HepG2 (cell line): ENCODE data around the gene PHKG2. TPM values are rescaled to one million over a fixed set of nuclear protein-coding genes. Genes with fewer than 3 reads are reported as not detected.
A peak's percentile ranks its signal among the peaks of the same experiment; 100 is the strongest.

ENCODE experiments used
- ELF4 ChIP-seq: sonication (generic); formaldehyde crosslinking; IDR thresholded peaks from 2 replicates; pipeline ENCODE4 v1.5.0; 2020; ENCODE audit warnings: missing genetic modification reagents, mild to moderate bottlenecking, moderate library complexity, borderline replicate concordance
- FOXA3 ChIP-seq: IDR thresholded peaks from 2 replicates; pipeline ENCODE4 v1.6.1; 2016; ENCODE audit warnings: missing genetic modification reagents, missing compliant biosample characterization
- FOXP4 ChIP-seq: sonication (generic); formaldehyde crosslinking; IDR thresholded peaks from 2 replicates; pipeline ENCODE4 v1.4.0; 2020; ENCODE audit warnings: missing genetic modification reagents
- FUBP1 ChIP-seq: sonication (generic); formaldehyde crosslinking; IDR thresholded peaks from 2 replicates; pipeline ENCODE4 v1.5.1; 2020; ENCODE audit warnings: missing genetic modification reagents, mild to moderate bottlenecking, borderline replicate concordance
- GLI4 ChIP-seq: sonication (generic); formaldehyde crosslinking; IDR thresholded peaks from 2 replicates; pipeline ENCODE4 v1.5.1; 2020; ENCODE audit warnings: missing genetic modification reagents, mild to moderate bottlenecking, moderate library complexity, borderline replicate concordance
- HIVEP1 ChIP-seq: sonication (generic); formaldehyde crosslinking; IDR thresholded peaks from 2 replicates; pipeline ENCODE4 v1.4.0; 2020; ENCODE audit warnings: mild to moderate bottlenecking, missing genetic modification reagents
- KDM2A ChIP-seq: sonication (generic); formaldehyde crosslinking; IDR thresholded peaks from 2 replicates; pipeline ENCODE4 v1.4.0; 2020; ENCODE audit warnings: low read depth, missing genetic modification reagents, borderline replicate concordance
- MAX ChIP-seq: IDR thresholded peaks from 2 replicates; pipeline ENCODE4 v1.6.1; 2012; ENCODE audit warnings: inconsistent platforms
- SNAI1 ChIP-seq: sonication (generic); formaldehyde crosslinking; IDR thresholded peaks from 2 replicates; pipeline ENCODE4 v1.5.0; 2020; ENCODE audit warnings: mild to moderate bottlenecking, missing genetic modification reagents, borderline replicate concordance
- THRA ChIP-seq: sonication (generic); formaldehyde crosslinking; IDR thresholded peaks from 2 replicates; pipeline ENCODE4 v1.4.0; 2020; ENCODE audit warnings: missing genetic modification reagents, borderline replicate concordance
- YY1 ChIP-seq: IDR thresholded peaks from 2 replicates; pipeline ENCODE4 v1.6.1; 2011; ENCODE audit warnings: low read length, low read depth, moderate library complexity, mild to moderate bottlenecking; ENCODE audit not compliant: insufficient read depth, insufficient replicate concordance
- ZBTB7A ChIP-seq: sonication (generic); formaldehyde crosslinking; IDR thresholded peaks from 2 replicates; pipeline ENCODE4 v1.8.0; 2022; ENCODE audit warnings: mild to moderate bottlenecking, missing genetic modification reagents
- ZBTB7B ChIP-seq: sonication (generic); formaldehyde crosslinking; IDR thresholded peaks from 2 replicates; pipeline ENCODE4 v1.4.0; 2020; ENCODE audit warnings: missing genetic modification reagents
- ZNF275 ChIP-seq: sonication (generic); formaldehyde crosslinking; IDR thresholded peaks from 2 replicates; pipeline ENCODE4 v1.8.0; 2022; ENCODE audit warnings: missing genetic modification reagents, mild to moderate bottlenecking, inconsistent platforms, borderline replicate concordance
- ZNF788 ChIP-seq: sonication (generic); formaldehyde crosslinking; IDR thresholded peaks from 2 replicates; pipeline ENCODE4 v1.5.0; 2020; ENCODE audit warnings: mild to moderate bottlenecking, missing genetic modification reagents, borderline replicate concordance
- ZNF800 ChIP-seq: sonication (generic); formaldehyde crosslinking; IDR thresholded peaks from 2 replicates; pipeline ENCODE4 v1.4.0; 2020; ENCODE audit warnings: missing genetic modification reagents
- ZSCAN12 ChIP-seq: sonication (generic); formaldehyde crosslinking; IDR thresholded peaks from 2 replicates; pipeline ENCODE4 v1.9.0; 2021; ENCODE audit warnings: mild to moderate bottlenecking, missing genetic modification reagents
- polyA plus RNA-seq, 8 experiments: library from polyadenylated mRNA; depleted of rRNA in 3 of 8; stranded (reverse) in 7 of 8; unstranded in 1 of 8; fragments of >200 nt; fragmentation: Illumina TruSeq in 4 of 8; extraction: Trizol in 4 of 8; gene quantifications; 2 replicates each; pipeline versions ENCODE4 v1.2.1 to v1.2.3, GENCODE V29; 2011 to 2016; ENCODE audit warnings: low read depth in 4 of 8, missing spikeins in 1 of 8, mixed read lengths in 1 of 8; ENCODE audit not compliant: insufficient read depth in 1 of 8
- total RNA-seq, 5 experiments: library from RNA; depleted of rRNA; stranded (reverse); fragments of >200 nt; fragmentation: Illumina TruSeq; extraction: Trizol; gene quantifications; 2 replicates each; pipeline ENCODE4 v1.2.3, GENCODE V29; 2016; ENCODE audit warnings: low read depth in 1 of 5

The PHKG2 gene
- total and polyA plus RNA-seq, 2 of the 13 experiments (the other 11 are each of a cell fraction or from before 2014, with no cell fraction given), result 37.4 to 42.1 TPM

- TF ChIP-seq ZNF275 (CRISPR knock-in tag) (0 out of 2 replicates have a peak, but pooled peaks have one; percentile 6), ZSCAN12 (CRISPR knock-in tag) (0 out of 2 replicates have a peak, but pooled peaks have one; percentile 10), FUBP1 (CRISPR knock-in tag) (no peak), THRA (CRISPR knock-in tag) (peak; percentile 98), FOXA3 (0 out of 2 replicates have a peak, but pooled peaks have one; percentile 43), ZNF788 (CRISPR knock-in tag) (peak; percentile 40), YY1 (peak; percentile 49), KDM2A (peak; percentile 53; the same call in 1 of the 2 replicates), HIVEP1 (CRISPR knock-in tag) (0 out of 2 replicates have a peak, but pooled peaks have one; percentile 46), ZBTB7B (CRISPR knock-in tag) (no peak; the same call in 1 of the 2 replicates), GLI4 (CRISPR knock-in tag) (0 out of 2 replicates have a peak, but pooled peaks have one; percentile 24), MAX (peak; percentile 63), ELF4 (CRISPR knock-in tag) (no peak), FOXP4 (CRISPR knock-in tag) (peak; percentile 45; the same call in 1 of the 2 replicates), SNAI1 (CRISPR knock-in tag) (no peak), ZNF800 (CRISPR knock-in tag) (0 out of 2 replicates have a peak, but pooled peaks have one; percentile 68), ZBTB7A (CRISPR knock-in tag) (0 out of 2 replicates have a peak, but pooled peaks have one; percentile 62)
These were observed 49.2 kb upstream of the PHKG2 start, which contains the start of gene SRCAP (continued) for GRCh38 chr16:30698816-30699614.
